Sigmoid colon (tissue), 4 donors: ENCODE measurements around the gene SHC3.
A peak's percentile ranks its signal among the peaks of the same experiment; 100 is the strongest.

Source experiments
- CTCF ChIP-seq, 4 experiments: fragments of 450-650 bp in 3 of 4; fragments of 200-600 bp in 1 of 4; IDR thresholded peaks; one replicate each; pipeline ENCODE4 v1.5.1; 2016 to 2019; ENCODE audit warnings: antibody characterized with exemption in 4 of 4, mild to moderate bottlenecking in 3 of 4, moderate library complexity in 2 of 4
- EP300 ChIP-seq, 4 donors: sonication (generic); formaldehyde crosslinking; IDR thresholded peaks; one replicate each; pipeline ENCODE4 v1.6.1; 2017; ENCODE audit warnings: antibody characterized with exemption in 4 of 4
- POLR2A ChIP-seq, 2 donors: fragments of 450-650 bp; IDR thresholded peaks; one replicate each; pipeline ENCODE4 v1.6.1; 2016; ENCODE audit warnings: antibody characterized with exemption in 2 of 2, mild to moderate bottlenecking in 2 of 2, moderate library complexity in 2 of 2
- POLR2AphosphoS5 ChIP-seq, 4 donors: sonication (generic); formaldehyde crosslinking; IDR thresholded peaks; one replicate each; pipeline ENCODE4 v1.6.1; 2017; ENCODE audit warnings: antibody characterized with exemption in 4 of 4

GRCh38 chr9:89000973-89001916, 177.4 kb downstream of the SHC3 start:
- peak; percentile 74 to 86 (median 80) for TF ChIP-seq CTCF (IDR thresholded peaks at IDR 0.05)
- TF ChIP-seq POLR2AphosphoS5 (IDR thresholded peaks at IDR 0.05) = peak in 3 of 4 donors; percentile 16 to 30 (median 17)
- TF ChIP-seq POLR2A (IDR thresholded peaks at IDR 0.05) = no peak
- TF ChIP-seq EP300 (IDR thresholded peaks at IDR 0.05) = no peak
